Astrocyte (in vitro differentiated cells and primary cell): Measurements from ENCODE around the gene SPINK5. TPM values are rescaled to one million over a fixed set of nuclear protein-coding genes. Genes with fewer than 3 reads are reported as not detected.

ENCODE experiments used
- DNase-seq: peaks from one replicate; pipeline ENCODE4 v3.0.0-alpha.2; 2010; ENCODE audit warnings: low read depth
- FAIRE-seq: peaks from 2 replicates; lab custom pipeline; 2011; peaks lifted over from hg19 to GRCh38; lab: Jason Lieb, UNC
- H2AFZ ChIP-seq: 2 replicates; pipeline ENCODE4 v1.6.0; 2012; ENCODE audit warnings: low read depth, low read length, inconsistent platforms
- H3K27ac ChIP-seq: 2 replicates; pipeline ENCODE4 v1.5.1; 2011; ENCODE audit warnings: low read depth, low read length, inconsistent platforms
- H3K27me3 ChIP-seq: 2 replicates; pipeline ENCODE4 v1.6.0; 2011; ENCODE audit warnings: low read length, inconsistent platforms; ENCODE audit not compliant: insufficient read depth
- H3K36me3 ChIP-seq: 2 replicates; pipeline ENCODE4 v1.5.1; 2011; ENCODE audit warnings: low read length, inconsistent platforms; ENCODE audit not compliant: insufficient read depth
- H3K4me1 ChIP-seq: 2 replicates; pipeline ENCODE4 v1.5.1; 2011; ENCODE audit warnings: low read length, inconsistent platforms; ENCODE audit not compliant: insufficient read depth
- H3K4me2 ChIP-seq: 2 replicates; pipeline ENCODE4 v1.6.0; 2012; ENCODE audit warnings: low read length, inconsistent platforms
- H3K4me3 ChIP-seq: 2 replicates; pipeline ENCODE4 v1.5.1; 2011; ENCODE audit warnings: low read depth, mild to moderate bottlenecking, low read length, inconsistent platforms; ENCODE audit not compliant: insufficient read depth
- H3K79me2 ChIP-seq: 2 replicates; pipeline ENCODE4 v1.6.0; 2012; ENCODE audit warnings: mild to moderate bottlenecking, low read length, inconsistent platforms; ENCODE audit not compliant: insufficient read depth
- H3K9ac ChIP-seq: 2 replicates; pipeline ENCODE4 v1.6.0; 2012; ENCODE audit warnings: mild to moderate bottlenecking, low read length, inconsistent platforms
- H3K9me3 ChIP-seq: 2 replicates; pipeline ENCODE4 v1.5.1; 2012; ENCODE audit warnings: low read depth, mild to moderate bottlenecking, low read length, inconsistent platforms; ENCODE audit not compliant: insufficient read depth
- H4K20me1 ChIP-seq: 2 replicates; pipeline ENCODE4 v1.6.0; 2012; ENCODE audit warnings: low read length, inconsistent platforms; ENCODE audit not compliant: insufficient read depth
- H3K27ac Mint-ChIP-seq: one replicate; pipeline ENCODE4 v1.8.0; 2021; ENCODE audit warnings: mild to moderate bottlenecking, mixed read lengths; ENCODE audit not compliant: unreplicated experiment
- H3K27me3 Mint-ChIP-seq: one replicate; pipeline ENCODE4 v1.8.0; 2021; ENCODE audit warnings: low read depth, mixed read lengths; ENCODE audit not compliant: unreplicated experiment
- H3K36me3 Mint-ChIP-seq: one replicate; pipeline ENCODE4 v1.8.0; 2021; ENCODE audit warnings: low read depth, mixed read lengths; ENCODE audit not compliant: unreplicated experiment
- H3K4me1 Mint-ChIP-seq: one replicate; pipeline ENCODE4 v1.8.0; 2021; ENCODE audit warnings: low read depth, mixed read lengths; ENCODE audit not compliant: unreplicated experiment
- H3K4me3 Mint-ChIP-seq: one replicate; pipeline ENCODE4 v1.8.0; 2021; ENCODE audit warnings: mild to moderate bottlenecking, moderate library complexity, mixed read lengths; ENCODE audit not compliant: unreplicated experiment
- H3K9me3 Mint-ChIP-seq: one replicate; pipeline ENCODE4 v1.8.0; 2021; ENCODE audit warnings: mild to moderate bottlenecking, mixed read lengths; ENCODE audit not compliant: unreplicated experiment
- EZH2 ChIP-seq: IDR thresholded peaks from 2 replicates; pipeline ENCODE4 v1.6.1; 2012; ENCODE audit warnings: mild to moderate bottlenecking, low read length, inconsistent platforms; ENCODE audit not compliant: insufficient read depth
- total RNA-seq: library from RNA; stranded (reverse); gene quantifications from 2 replicates; pipeline ENCODE4 v1.2.1, GENCODE V29; 2021
- TF ChIP-seq, protein P1 (sequence below): IDR thresholded peaks from 2 replicates; pipeline ENCODE4 v1.5.1; 2011; ENCODE audit warnings: low read depth, mild to moderate bottlenecking, inconsistent platforms, low read length, moderate library complexity; ENCODE audit not compliant: insufficient read depth

SPINK5 gene
- total RNA-seq, 1 donor from 2014 or later, result 1.3 TPM

DNA sequence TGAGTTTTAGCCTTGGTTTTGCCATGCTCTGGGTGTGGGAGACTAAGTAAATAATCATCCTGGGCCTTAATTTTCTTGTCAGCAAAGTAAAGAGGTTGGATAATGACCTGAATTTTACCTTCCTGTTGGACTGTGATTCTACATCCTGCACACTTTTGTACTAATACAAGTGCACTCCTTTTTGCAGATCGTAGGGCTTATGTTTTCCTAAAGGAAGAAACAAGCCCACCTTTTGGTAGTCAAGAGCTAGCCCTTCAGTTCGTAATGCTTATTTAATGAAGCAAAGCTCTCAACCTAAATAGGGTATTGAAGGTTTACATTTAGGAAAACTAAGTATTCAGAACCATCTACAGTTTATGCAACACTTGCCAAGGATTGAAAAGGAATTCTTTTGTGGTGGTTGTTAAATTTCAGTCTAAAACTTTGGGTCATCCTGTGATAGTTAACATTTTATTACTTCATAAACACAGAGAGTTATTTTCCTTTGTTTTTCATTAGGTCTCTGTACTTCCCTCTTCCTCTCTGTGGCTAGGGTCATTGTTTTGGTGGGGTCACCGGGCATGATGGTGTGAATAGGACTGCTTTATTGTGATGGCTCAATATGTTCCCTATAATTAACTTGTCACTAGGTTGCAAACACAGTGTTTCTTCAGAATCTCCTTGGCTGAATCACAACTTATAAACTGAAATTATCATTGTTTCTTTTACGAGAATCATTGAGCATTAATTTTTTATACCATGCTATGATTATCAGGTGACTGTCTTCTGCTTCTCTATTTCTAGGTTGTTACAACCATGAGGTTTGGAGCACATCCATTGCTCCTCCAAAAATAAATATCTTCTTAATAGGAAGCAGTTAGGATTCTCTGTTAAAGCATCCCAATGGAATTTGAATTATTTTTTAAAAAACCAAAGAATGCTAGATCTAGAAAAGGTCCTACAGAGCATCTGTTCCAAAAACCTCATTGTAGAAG lies 28.5 kb downstream of the SPINK5 start:
- no peaks in the 10 kb centered on the region for H3K36me3 Mint-ChIP-seq
- no peaks in the 10 kb centered on the region for H4K20me1 ChIP-seq
- no peaks in the 10 kb centered on the region for H3K9me3 ChIP-seq
- H3K27ac Mint-ChIP-seq, result no peak overlapping the region
- TF ChIP-seq EZH2, result no peak
- TF ChIP-seq, protein P1, sequence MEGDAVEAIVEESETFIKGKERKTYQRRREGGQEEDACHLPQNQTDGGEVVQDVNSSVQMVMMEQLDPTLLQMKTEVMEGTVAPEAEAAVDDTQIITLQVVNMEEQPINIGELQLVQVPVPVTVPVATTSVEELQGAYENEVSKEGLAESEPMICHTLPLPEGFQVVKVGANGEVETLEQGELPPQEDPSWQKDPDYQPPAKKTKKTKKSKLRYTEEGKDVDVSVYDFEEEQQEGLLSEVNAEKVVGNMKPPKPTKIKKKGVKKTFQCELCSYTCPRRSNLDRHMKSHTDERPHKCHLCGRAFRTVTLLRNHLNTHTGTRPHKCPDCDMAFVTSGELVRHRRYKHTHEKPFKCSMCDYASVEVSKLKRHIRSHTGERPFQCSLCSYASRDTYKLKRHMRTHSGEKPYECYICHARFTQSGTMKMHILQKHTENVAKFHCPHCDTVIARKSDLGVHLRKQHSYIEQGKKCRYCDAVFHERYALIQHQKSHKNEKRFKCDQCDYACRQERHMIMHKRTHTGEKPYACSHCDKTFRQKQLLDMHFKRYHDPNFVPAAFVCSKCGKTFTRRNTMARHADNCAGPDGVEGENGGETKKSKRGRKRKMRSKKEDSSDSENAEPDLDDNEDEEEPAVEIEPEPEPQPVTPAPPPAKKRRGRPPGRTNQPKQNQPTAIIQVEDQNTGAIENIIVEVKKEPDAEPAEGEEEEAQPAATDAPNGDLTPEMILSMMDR, result no peak
- no peaks in the 10 kb centered on the region for H3K9me3 Mint-ChIP-seq
- H3K27me3 ChIP-seq, result no peaks in the 10 kb centered on the region
- no peak overlapping the region for H2AFZ ChIP-seq
- no peak overlapping the region for H3K27ac ChIP-seq
- peaks cover 2% of the 10 kb centered on the region for H3K4me1 Mint-ChIP-seq
- H3K79me2 ChIP-seq, result no peaks in the 10 kb centered on the region
- H3K9ac ChIP-seq, result no peak overlapping the region
- no peaks in the 10 kb centered on the region for H3K4me1 ChIP-seq
- DNase-seq (peak; percentile 9), FAIRE-seq (no peak)
- no peak overlapping the region for H3K4me3 Mint-ChIP-seq
- no peak overlapping the region for H3K4me3 ChIP-seq
- H3K4me2 ChIP-seq, result no peak overlapping the region
- no peaks in the 10 kb centered on the region for H3K36me3 ChIP-seq
- H3K27me3 Mint-ChIP-seq, result peaks cover 2% of the 10 kb centered on the region

DNA sequence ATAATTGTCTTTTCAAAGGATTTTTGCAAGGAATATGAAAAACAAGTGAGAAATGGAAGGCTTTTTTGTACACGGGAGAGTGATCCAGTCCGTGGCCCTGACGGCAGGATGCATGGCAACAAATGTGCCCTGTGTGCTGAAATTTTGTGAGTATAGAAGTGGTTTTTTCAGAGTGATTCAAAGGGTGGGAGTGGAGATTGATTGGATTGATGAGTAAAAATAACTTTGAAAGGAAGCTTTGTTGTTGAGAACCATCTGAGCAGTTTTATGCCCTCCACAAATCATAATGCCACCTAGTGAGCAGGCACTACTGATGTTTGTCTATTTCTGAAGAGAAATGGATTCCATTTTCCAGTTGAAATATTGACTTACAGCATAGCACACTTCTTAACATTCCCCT lies 30.6 kb downstream of the SPINK5 start:
- no peak overlapping the region for H2AFZ ChIP-seq
- DNase-seq (no peak), FAIRE-seq (no peak)
- no peak overlapping the region for H3K27ac ChIP-seq
- Mint-ChIP-seq H3K4me3 (no peak overlapping the region), H3K27me3 (peaks cover 2% of the 10 kb centered on the region), H3K9me3 (no peaks in the 10 kb centered on the region), H3K4me1 (peaks cover 2% of the 10 kb centered on the region), H3K36me3 (no peaks in the 10 kb centered on the region), H3K27ac (no peak overlapping the region)
- no peak for TF ChIP-seq EZH2
- TF ChIP-seq, protein P1, result no peak
- no peaks in the 10 kb centered on the region for H3K79me2 ChIP-seq
- H3K4me1 ChIP-seq, result no peaks in the 10 kb centered on the region
- H3K9ac ChIP-seq, result no peak overlapping the region
- H3K27me3 ChIP-seq, result no peaks in the 10 kb centered on the region
- H4K20me1 ChIP-seq, result no peaks in the 10 kb centered on the region
- H3K36me3 ChIP-seq, result no peaks in the 10 kb centered on the region
- no peak overlapping the region for H3K4me2 ChIP-seq
- H3K4me3 ChIP-seq, result no peak overlapping the region
- H3K9me3 ChIP-seq, result no peaks in the 10 kb centered on the region

DNA sequence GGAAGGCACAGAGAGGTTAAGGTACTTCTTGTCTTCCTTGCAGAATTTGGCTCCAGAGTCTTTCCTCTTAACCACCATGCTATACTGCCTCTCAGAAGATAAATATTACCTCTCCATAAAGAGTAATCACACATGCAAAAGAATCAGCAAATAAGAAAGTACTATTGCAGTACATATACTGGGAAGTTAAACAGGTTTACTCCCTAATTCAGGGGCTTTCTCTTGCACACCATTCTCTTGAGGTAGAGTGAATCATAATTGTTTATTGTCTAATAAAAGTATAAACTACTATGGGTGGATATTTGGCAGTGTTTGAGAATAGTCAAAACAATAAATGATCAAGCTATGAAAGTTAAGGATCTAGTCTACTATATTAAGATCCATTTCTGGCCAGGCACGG lies 40.4 kb downstream of the SPINK5 start:
- no peak for FAIRE-seq
- Histone ChIP-seq H3K4me2 (no peak overlapping the region), H3K9me3 (no peaks in the 10 kb centered on the region), H3K79me2 (no peaks in the 10 kb centered on the region), H3K9ac (no peak overlapping the region), H2AFZ (no peak overlapping the region), H3K27me3 (no peaks in the 10 kb centered on the region), H3K36me3 (no peaks in the 10 kb centered on the region), H3K27ac (no peak overlapping the region), H3K4me1 (no peaks in the 10 kb centered on the region), H3K4me3 (no peak overlapping the region), H4K20me1 (no peaks in the 10 kb centered on the region)
- Mint-ChIP-seq H3K36me3 (no peaks in the 10 kb centered on the region), H3K4me1 (no peaks in the 10 kb centered on the region), H3K27ac (no peak overlapping the region), H3K27me3 (no peaks in the 10 kb centered on the region), H3K9me3 (no peaks in the 10 kb centered on the region), H3K4me3 (no peak overlapping the region)
- no peak for TF ChIP-seq EZH2
- TF ChIP-seq, protein P1, result no peak
- DNase-seq, result no peak
